IMR-90 (cell line): ENCODE data around the gene SLC8A1. TPM values are rescaled to one million over a fixed set of nuclear protein-coding genes. Genes with fewer than 3 reads are reported as not detected.

ENCODE experiments used
- ATAC-seq: fragments of 200-7000 bp; cut with Tn5 transposase; 2 replicates; pipeline ENCODE4 v1.9.1; 2020; ENCODE audit warnings: low read depth, mild to moderate bottlenecking, moderate library complexity
- BruUV-seq: library from RNA; stranded (reverse); fragments of 400-500 nt; replicated peaks from 2 replicates; lab custom pipeline; 2021; lab: Mats Ljungman, UMichigan
- CTCF ChIA-PET: fragments of 300-600 bp; formaldehyde crosslinking; extraction: SDS; loops from one replicate; lab custom pipeline; 2021; ENCODE audit warnings: antibody characterized with exemption; lab: Yijun Ruan, JAX
- POLR2A ChIA-PET: fragments of 300-600 bp; sonication (Branson Sonifier 250); formaldehyde crosslinking; loops from one replicate; lab custom pipeline; 2022; ENCODE audit warnings: antibody characterized with exemption; ENCODE audit not compliant: unreplicated experiment; lab: Charles Lee
- DNase-seq: peaks from one replicate; pipeline ENCODE4 v3.0.0; 2013
- H2AFZ ChIP-seq: replicated peaks from 2 replicates; pipeline ENCODE3; 2013; ENCODE audit warnings: low read length, mild to moderate bottlenecking; ENCODE audit not compliant: poor library complexity
- H2AK5ac ChIP-seq: 2 replicates; pipeline ENCODE4 v1.6.1; 2013; ENCODE audit warnings: low read depth, low read length, inconsistent platforms
- H2AK9ac ChIP-seq: replicated peaks from 2 replicates; pipeline ENCODE3; 2013; ENCODE audit warnings: mild to moderate bottlenecking, low read depth, low read length, moderate library complexity; ENCODE audit not compliant: poor library complexity
- H2BK120ac ChIP-seq: 2 replicates; pipeline ENCODE4 v1.6.1; 2013; ENCODE audit warnings: low read depth, low read length, inconsistent platforms
- H2BK15ac ChIP-seq: 3 replicates; pipeline ENCODE4 v1.6.1; 2013; ENCODE audit warnings: low read depth, low read length, inconsistent platforms
- H2BK20ac ChIP-seq: 2 replicates; pipeline ENCODE4 v1.6.1; 2013; ENCODE audit warnings: low read depth, mild to moderate bottlenecking, inconsistent platforms, low read length, moderate library complexity
- H2BK5ac ChIP-seq: 2 replicates; pipeline ENCODE4 v1.6.1; 2013; ENCODE audit warnings: mild to moderate bottlenecking, low read depth, low read length, inconsistent platforms; ENCODE audit not compliant: poor library complexity, severe bottlenecking
- H3K14ac ChIP-seq: replicated peaks from 2 replicates; pipeline ENCODE4 v1.6.1; 2013; ENCODE audit warnings: low read depth, low read length, inconsistent platforms
- H3K18ac ChIP-seq: 2 replicates; pipeline ENCODE4 v1.6.1; 2013; ENCODE audit warnings: low read depth, low read length, control low read depth
- H3K23ac ChIP-seq: 2 replicates; pipeline ENCODE4 v1.6.1; 2013; ENCODE audit warnings: low read depth, low read length, inconsistent platforms
- H3K27ac ChIP-seq: 2 replicates; pipeline ENCODE4 v1.5.1; 2013; ENCODE audit warnings: mild to moderate bottlenecking, control low read depth, low read length; ENCODE audit not compliant: insufficient read depth
- H3K27me3 ChIP-seq: 2 replicates; pipeline ENCODE4 v1.6.1; 2013; ENCODE audit warnings: low read length; ENCODE audit not compliant: control insufficient read depth, insufficient read depth
- H3K36me3 ChIP-seq: 2 replicates; pipeline ENCODE4 v1.6.1; 2013; ENCODE audit warnings: low read length, mixed read lengths; ENCODE audit not compliant: control insufficient read depth, insufficient read depth
- H3K4ac ChIP-seq: 2 replicates; pipeline ENCODE4 v1.6.1; 2013; ENCODE audit warnings: low read depth, low read length, inconsistent platforms
- H3K4me1 ChIP-seq: 2 replicates; pipeline ENCODE4 v1.6.1; 2013; ENCODE audit warnings: low read length, mixed read lengths; ENCODE audit not compliant: control insufficient read depth, insufficient read depth
- H3K4me2 ChIP-seq: 2 replicates; pipeline ENCODE4 v1.6.1; 2013; ENCODE audit warnings: low read depth, mild to moderate bottlenecking, control low read depth, low read length, moderate library complexity
- H3K4me3 ChIP-seq: 2 replicates; pipeline ENCODE4 v1.5.1; 2013; ENCODE audit warnings: low read depth, mild to moderate bottlenecking, control low read depth, low read length, moderate library complexity; ENCODE audit not compliant: insufficient read depth
- H3K56ac ChIP-seq: 2 replicates; pipeline ENCODE4 v1.6.1; 2013; ENCODE audit warnings: low read length, inconsistent platforms; ENCODE audit not compliant: insufficient read depth; ENCODE audit errors: extremely low read depth
- H3K79me1 ChIP-seq, 2 experiments: 2 replicates each; pipeline ENCODE4 v1.6.1; 2013; ENCODE audit warnings: low read length in 2 of 2, inconsistent platforms in 1 of 2, low read depth in 1 of 2
- H3K9ac ChIP-seq: 2 replicates; pipeline ENCODE4 v1.6.1; 2013; ENCODE audit warnings: low read depth, low read length, control low read depth
- H3K9me1 ChIP-seq: 2 replicates; pipeline ENCODE4 v1.6.1; 2013; ENCODE audit warnings: low read length, inconsistent platforms; ENCODE audit not compliant: insufficient read depth
- H3K9me3 ChIP-seq: 2 replicates; pipeline ENCODE4 v1.6.1; 2013; ENCODE audit warnings: low read length; ENCODE audit not compliant: control insufficient read depth, insufficient read depth
- H4K20me1 ChIP-seq: 2 replicates; pipeline ENCODE4 v1.6.1; 2013; ENCODE audit warnings: low read length, inconsistent platforms; ENCODE audit not compliant: insufficient read depth
- H4K5ac ChIP-seq: 2 replicates; pipeline ENCODE4 v1.6.1; 2013; ENCODE audit warnings: mild to moderate bottlenecking, low read depth, low read length, control low read depth
- H4K8ac ChIP-seq, 2 experiments: 2 replicates each; pipeline ENCODE4 v1.6.1; 2013; ENCODE audit warnings: low read depth in 2 of 2, low read length in 2 of 2, control low read depth in 1 of 2, inconsistent platforms in 1 of 2
- H4K91ac ChIP-seq: 2 replicates; pipeline ENCODE4 v1.6.1; 2013; ENCODE audit warnings: low read depth, low read length, inconsistent platforms; ENCODE audit not compliant: insufficient read depth
- FOS ChIP-seq: fragments of 150-350 bp; IDR thresholded peaks from 2 replicates; pipeline ENCODE4 v1.6.1; 2016; ENCODE audit warnings: low read depth, low read length
- RFX5 ChIP-seq: IDR thresholded peaks from 2 replicates; pipeline ENCODE4 v1.8.0; 2012; ENCODE audit warnings: low read depth, mild to moderate bottlenecking, low read length, moderate library complexity
- SMC3 ChIP-seq: fragments of 150-350 bp; IDR thresholded peaks from 2 replicates; pipeline ENCODE4 v1.6.1; 2016; ENCODE audit warnings: low read depth, mild to moderate bottlenecking, antibody characterized with exemption, low read length, moderate library complexity
- WGBS, 2 experiments: methylation state at CpG; one replicate each; pipeline versions ENCODE4 v1.1.5 to v1.1.7; 2013; ENCODE audit warnings: missing lambda C conversion rate in 2 of 2; ENCODE audit not compliant: insufficient read length in 1 of 2; ENCODE audit errors: extremely low coverage in 2 of 2; 5-methylcytosine and 5-hydroxymethylcytosine counted together
- dilution Hi-C: fragments of 300-500 bp; cut with HindIII; formaldehyde crosslinking; loops from one replicate; pipeline ENCODE4 v1.14.3; 2018; ENCODE audit warnings: low sequenced_read_pairs; ENCODE audit not compliant: unreplicated experiment
- in situ Hi-C: fragments of 300-500 bp; cut with MboI; formaldehyde crosslinking; loops from 3 replicates; pipeline ENCODE4 v1.14.3; 2019; ENCODE audit warnings: low sequenced_read_pairs, inconsistent platforms, mixed read lengths
- intact Hi-C: fragments of 100-400 bp; cut with micrococcal nuclease; formaldehyde crosslinking; loops from 2 replicates; pipeline ENCODE4 v1.10.0; 2022
- polyA plus RNA-seq, 3 experiments: library from polyadenylated mRNA; depleted of rRNA; stranded (reverse); fragments of >200 nt; gene quantifications; 2 replicates each; pipeline ENCODE4 v1.2.3, GENCODE V29; 2012; ENCODE audit warnings: low replicate concordance in 1 of 3
- total RNA-seq: library from RNA; depleted of rRNA; stranded (reverse); fragments of >200 nt; gene quantifications from 2 replicates; pipeline ENCODE4 v1.2.3, GENCODE V29; 2012
- TF ChIP-seq, protein P1 (sequence below): fragments of 150-350 bp; IDR thresholded peaks from 2 replicates; pipeline ENCODE4 v1.6.1; 2017; ENCODE audit warnings: mild to moderate bottlenecking, antibody characterized with exemption, low read length, low read depth

Gene SLC8A1
- total and polyA plus RNA-seq, 2 of the 4 experiments (the other 2 are of a cell fraction), result 7.7 to 57.0 TPM

DNA sequence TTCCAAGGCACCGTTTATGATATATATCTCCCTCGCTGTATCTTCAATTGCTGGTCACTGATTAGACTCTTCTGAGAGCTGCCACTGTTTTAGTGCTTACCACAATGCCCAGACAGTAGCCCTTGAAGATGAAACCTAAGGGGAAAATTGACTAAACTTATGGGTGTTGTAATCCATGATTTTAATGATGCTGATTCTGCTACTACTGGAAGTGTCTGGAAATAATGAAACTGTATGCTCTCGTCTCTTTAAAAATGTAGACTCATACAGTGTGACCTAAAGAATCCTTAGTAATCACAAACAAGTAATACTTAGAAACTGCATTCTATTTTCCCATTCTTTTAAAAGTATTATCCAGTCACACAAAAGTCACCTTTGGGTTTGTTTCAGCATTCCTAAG is 5.5 kb upstream of the SLC8A1 start:
- Histone ChIP-seq H2BK120ac (no peak overlapping the region), H2AK5ac (no peak overlapping the region), H3K23ac (peak overlapping the region; percentile 28; the same call in 1 of the 2 replicates), H3K79me1 (peaks cover 0 to 3% of the 10 kb centered on the region in 2 experiments; a peak in 1 of 4 replicates), H3K14ac (0 out of 2 replicates have a peak overlapping the region, but pooled peaks have one; percentile 31), H3K56ac (no peak overlapping the region), H2BK20ac (no peak overlapping the region), H3K18ac (no peak overlapping the region; the same call in 1 of the 2 replicates), H3K9me1 (peaks cover 3% of the 10 kb centered on the region; the same call in 1 of the 2 replicates), H4K8ac (0 out of 4 replicates have a peak overlapping the region, but pooled peaks of 1 of the 2 experiments have one; percentile 31), H4K5ac (peak overlapping the region; percentile 23; the same call in 1 of the 2 replicates), H4K91ac (no peak overlapping the region), H3K4me1 (peaks cover 12% of the 10 kb centered on the region), H3K9ac (no peak overlapping the region), H3K4me3 (no peak overlapping the region), H3K4ac (no peak overlapping the region), H3K9me3 (no peaks in the 10 kb centered on the region), H4K20me1 (no peaks in the 10 kb centered on the region), H3K27me3 (no peaks in the 10 kb centered on the region), H3K36me3 (no peaks in the 10 kb centered on the region), H3K4me2 (peak overlapping the region; percentile 88; the same call in 1 of the 2 replicates), H3K27ac (no peak overlapping the region), H2AFZ (no peak overlapping the region), H2BK5ac (no peak overlapping the region), H2AK9ac (no peak overlapping the region), H2BK15ac (0 out of 3 replicates have a peak overlapping the region, but pooled peaks have one; percentile 50)
- ChIA-PET POLR2A (no interaction called here), CTCF (interaction anchor here (0.6 to 0.7 kb wide), 2 partner anchors 18 to 336 kb away, joined by 3 read pairs; no protein-coding TSS in a partner anchor)
- intact Hi-C loops, result loop anchor here (10.0 kb wide), 1 partner anchor 423 kb away; no protein-coding TSS in a partner anchor
- TF ChIP-seq SMC3 (no peak), RFX5 (no peak), FOS (no peak)
- TF ChIP-seq, protein P1, sequence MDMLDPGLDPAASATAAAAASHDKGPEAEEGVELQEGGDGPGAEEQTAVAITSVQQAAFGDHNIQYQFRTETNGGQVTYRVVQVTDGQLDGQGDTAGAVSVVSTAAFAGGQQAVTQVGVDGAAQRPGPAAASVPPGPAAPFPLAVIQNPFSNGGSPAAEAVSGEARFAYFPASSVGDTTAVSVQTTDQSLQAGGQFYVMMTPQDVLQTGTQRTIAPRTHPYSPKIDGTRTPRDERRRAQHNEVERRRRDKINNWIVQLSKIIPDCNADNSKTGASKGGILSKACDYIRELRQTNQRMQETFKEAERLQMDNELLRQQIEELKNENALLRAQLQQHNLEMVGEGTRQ, result no peak
- no CpG with 5 or more reads among the region's 3 CpGs for WGBS, 2 experiments
- dilution Hi-C loops, result no loop called here
- in situ Hi-C loops, result loop anchor here (10.0 kb wide), 1 partner anchor 553 kb away; no protein-coding TSS in a partner anchor
- DNase-seq (no peak), ATAC-seq (no peak; the same call in 1 of the 2 replicates)
- no TSS peak for BruUV-seq
